Uterus (tissue), 4 donors: Measurements from ENCODE around the gene SPDYC. TPM values are rescaled to one million over a fixed set of nuclear protein-coding genes. Genes with fewer than 3 reads are reported as not detected.
"Not testable (repeated sequence)": the region's sequence is repeated elsewhere in the genome, so short reads cannot be mapped to it uniquely, and the experiment has no call there.

Experiments
- DNase-seq, 2 donors: peaks; one replicate each; pipeline ENCODE4 v3.0.0-alpha.2; 2019 to 2020
- H3K27ac ChIP-seq, 2 donors: fragments of 200-600 bp; sonication (generic); 1 replicate in 1 of 2; 2 replicates in 1 of 2; pipeline ENCODE4 v1.5.1; 2016 to 2018
- H3K27me3 ChIP-seq, 2 donors: fragments of 200-600 bp; sonication (generic); one replicate each; pipeline ENCODE4 v1.5.1; 2018 to 2019; ENCODE audit warnings: control low read depth in 1 of 2
- H3K36me3 ChIP-seq, 2 donors: fragments of 200-600 bp; sonication (generic); one replicate each; pipeline ENCODE4 v1.5.1; 2019; ENCODE audit warnings: control low read depth in 1 of 2
- H3K4me1 ChIP-seq, 2 donors: fragments of 200-600 bp; sonication (generic); one replicate each; pipeline ENCODE4 v1.5.1; 2018 to 2019; ENCODE audit warnings: control low read depth in 1 of 2
- H3K4me3 ChIP-seq, 2 donors: fragments of 200-600 bp; sonication (generic); 1 replicate in 1 of 2; 2 replicates in 1 of 2; pipeline ENCODE4 v1.5.1; 2018 to 2019; ENCODE audit warnings: mild to moderate bottlenecking in 1 of 2
- H3K9me3 ChIP-seq, 2 donors: fragments of 200-600 bp; sonication (generic); one replicate each; pipeline ENCODE4 v1.5.1; 2019; ENCODE audit warnings: control low read depth in 1 of 2
- POLR2A ChIP-seq, 2 donors: fragments of 450-650 bp; IDR thresholded peaks; one replicate each; pipeline ENCODE4 v1.6.1; 2016; ENCODE audit warnings: antibody characterized with exemption in 2 of 2, mild to moderate bottlenecking in 1 of 2, moderate library complexity in 1 of 2
- intact Hi-C: fragments of 100-400 bp; cut with DNase I; formaldehyde crosslinking; loops from one replicate; pipeline ENCODE4 v1.15.1; 2023; ENCODE audit warnings: low total_unique reads
- total RNA-seq, 4 donors: library from RNA; depleted of rRNA in 3 of 4; stranded (reverse); fragments of >200 nt in 3 of 4; gene quantifications; one replicate each; pipeline versions ENCODE4 v1.1.0 to v1.2.4, GENCODE V29; 2014 to 2023
- TF ChIP-seq, protein P1 (sequence below), 4 experiments: fragments of 200-600 bp in 2 of 4; fragments of 450-650 bp in 2 of 4; sonication (generic) in 2 of 4; IDR thresholded peaks; one replicate each; pipeline ENCODE4 v1.5.1; 2016 to 2019; ENCODE audit warnings: antibody characterized with exemption in 4 of 4, mild to moderate bottlenecking in 2 of 4, moderate library complexity in 1 of 4
- donor health status: DM: yes; HTN: yes; CAD: no.

The SPDYC gene
- total RNA-seq, 4 donors from 2014 or later = not detected

DNA sequence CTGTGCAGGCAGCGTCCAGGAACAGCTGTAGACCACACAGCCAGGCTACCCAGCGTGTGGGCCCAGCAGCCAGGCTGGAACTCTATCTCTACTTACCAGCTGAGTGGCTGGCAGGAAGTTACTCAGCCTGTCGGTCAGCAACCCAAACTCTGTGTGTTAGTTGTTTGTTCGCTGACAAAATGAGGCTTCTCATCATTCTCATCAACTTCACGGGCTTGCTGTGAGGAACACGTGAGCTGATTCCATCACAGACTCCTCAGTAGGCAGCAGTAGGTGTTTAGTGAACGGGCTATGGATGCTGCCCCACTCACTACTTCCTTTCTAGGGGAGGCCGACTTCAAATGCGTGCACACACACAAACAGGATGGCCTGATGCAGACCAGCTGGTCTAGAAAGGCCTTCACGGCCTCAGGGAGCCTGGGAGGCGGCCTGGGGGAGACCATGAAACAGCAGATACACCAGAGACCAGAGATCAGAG, 830 bp upstream of the SPDYC start:
- Histone ChIP-seq H3K27ac (no peak overlapping the region), H3K27me3 (no peaks in the 10 kb centered on the region), H3K9me3 (no peaks in the 10 kb centered on the region), H3K4me1 (no peaks in the 10 kb centered on the region), H3K4me3 (no peak overlapping the region), H3K36me3 (no peaks in the 10 kb centered on the region)
- intact Hi-C loops = no loop called here
- no peak for TF ChIP-seq POLR2A (IDR thresholded peaks at IDR 0.05)
- TF ChIP-seq, protein P1, sequence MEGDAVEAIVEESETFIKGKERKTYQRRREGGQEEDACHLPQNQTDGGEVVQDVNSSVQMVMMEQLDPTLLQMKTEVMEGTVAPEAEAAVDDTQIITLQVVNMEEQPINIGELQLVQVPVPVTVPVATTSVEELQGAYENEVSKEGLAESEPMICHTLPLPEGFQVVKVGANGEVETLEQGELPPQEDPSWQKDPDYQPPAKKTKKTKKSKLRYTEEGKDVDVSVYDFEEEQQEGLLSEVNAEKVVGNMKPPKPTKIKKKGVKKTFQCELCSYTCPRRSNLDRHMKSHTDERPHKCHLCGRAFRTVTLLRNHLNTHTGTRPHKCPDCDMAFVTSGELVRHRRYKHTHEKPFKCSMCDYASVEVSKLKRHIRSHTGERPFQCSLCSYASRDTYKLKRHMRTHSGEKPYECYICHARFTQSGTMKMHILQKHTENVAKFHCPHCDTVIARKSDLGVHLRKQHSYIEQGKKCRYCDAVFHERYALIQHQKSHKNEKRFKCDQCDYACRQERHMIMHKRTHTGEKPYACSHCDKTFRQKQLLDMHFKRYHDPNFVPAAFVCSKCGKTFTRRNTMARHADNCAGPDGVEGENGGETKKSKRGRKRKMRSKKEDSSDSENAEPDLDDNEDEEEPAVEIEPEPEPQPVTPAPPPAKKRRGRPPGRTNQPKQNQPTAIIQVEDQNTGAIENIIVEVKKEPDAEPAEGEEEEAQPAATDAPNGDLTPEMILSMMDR (IDR thresholded peaks at IDR 0.05) = no peak
- no peak for DNase-seq

- H3K4me1 ChIP-seq = no peaks in the 10 kb centered on the region
- intact Hi-C loops = no loop called here
- TF ChIP-seq, protein P1 (IDR thresholded peaks at IDR 0.05) = no peak
- no peak for TF ChIP-seq POLR2A (IDR thresholded peaks at IDR 0.05)
- no peak overlapping the region for H3K4me3 ChIP-seq
- no peak overlapping the region for H3K27ac ChIP-seq
- no peaks in the 10 kb centered on the region for H3K27me3 ChIP-seq
- no peaks in the 10 kb centered on the region for H3K36me3 ChIP-seq
- DNase-seq = no peak
- H3K9me3 ChIP-seq = no peaks in the 10 kb centered on the region
These were observed 2.6 kb downstream of the SPDYC start for GRCh38 chr11:65172600-65172999.

DNA sequence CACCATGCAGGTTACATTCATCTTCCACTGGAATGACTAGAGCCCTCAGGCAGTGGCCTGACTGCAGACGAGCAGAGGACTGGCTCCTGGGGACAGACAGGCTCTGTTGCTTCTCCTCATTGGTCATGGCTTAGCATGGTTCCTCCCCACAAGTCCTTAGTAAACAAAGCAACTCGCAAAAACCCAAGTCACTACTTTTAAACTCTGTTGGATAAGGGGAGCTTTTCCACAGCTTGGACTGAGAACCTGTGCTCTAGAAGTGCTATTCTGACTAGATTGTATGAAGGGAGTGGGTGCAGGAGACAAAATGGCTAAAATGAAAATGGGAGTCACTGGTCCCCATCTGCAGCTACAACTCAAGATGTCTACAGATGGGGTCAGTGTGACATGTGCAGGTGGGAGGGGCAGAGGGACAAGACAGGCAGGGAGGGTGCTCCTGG, 4.6 kb downstream of the SPDYC start:
- DNase-seq, H3K27ac ChIP-seq, H3K4me1 ChIP-seq, intact Hi-C loops, H3K36me3 ChIP-seq, H3K9me3 ChIP-seq, H3K27me3 ChIP-seq, H3K4me3 ChIP-seq: not testable (repeated sequence)

- DNase-seq = peak; percentile 48 to 63
- intact Hi-C loops = no loop called here
- peak overlapping the region; percentile 63 to 81 for H3K4me3 ChIP-seq
- H3K27me3 ChIP-seq = no peaks in the 10 kb centered on the region
- no peaks in the 10 kb centered on the region for H3K9me3 ChIP-seq
- no peaks in the 10 kb centered on the region for H3K36me3 ChIP-seq
- H3K27ac ChIP-seq = peak overlapping the region; percentile 82 to 91
- peak in 1 of 2 donors; percentile 46 for TF ChIP-seq POLR2A (IDR thresholded peaks at IDR 0.05)
- TF ChIP-seq, protein P1 (IDR thresholded peaks at IDR 0.05) = peak; percentile 23 to 63 (median 30)
- peaks cover 0 to 11% of the 10 kb centered on the region in 2 donors for H3K4me1 ChIP-seq
These were observed 11.0 kb downstream of the SPDYC start for GRCh38 chr11:65180877-65181568.

GRCh38 chr11:65181569-65182257, 11.7 kb downstream of the SPDYC start, which contains the start of gene CAPN1:
Gene CAPN1, plus strand, starts transcription at chr11:65181928. Its CDS starts 774 bp downstream, at chr11:65182702.
- TF ChIP-seq, protein P1 (IDR thresholded peaks at IDR 0.05) = no peak
- TF ChIP-seq POLR2A (IDR thresholded peaks at IDR 0.05) = no peak
- intact Hi-C loops = no loop called here
- Histone ChIP-seq H3K27ac (peak within 1 kb of the TSS; percentile 82 to 91), H3K4me3 (peak within 1 kb of the TSS; percentile 63 to 81), H3K4me1 (peaks cover 0 to 11% of the 10 kb centered on the region in 2 donors), H3K36me3 (no peaks in the 10 kb centered on the region), H3K9me3 (no peaks in the 10 kb centered on the region), H3K27me3 (no peaks in the 10 kb centered on the region)
- DNase-seq = peak; percentile 86 to 89
